ENCODE data around the gene GPX3.
A peak's percentile ranks its signal among the peaks of the same experiment; 100 is the strongest.

GPX3 gene

GRCh38 chr5:151020304-151021110, at the start of gene GPX3:
Gene GPX3, plus strand, starts transcription at chr5:151020591. Its CDS starts 64 bp downstream, at chr5:151020655.
- peak; percentile 67 for TF ChIP-seq L3MBTL2 (conservative IDR thresholded peaks at IDR 0.05)
- no peak for TF ChIP-seq SUZ12 (IDR thresholded peaks at IDR 0.05)
- POLR2A ChIA-PET, result interaction anchor here (1.2 to 1.4 kb wide), 2 partner anchors 9 to 16 kb away, joined by 3 to 4 read pairs; no protein-coding TSS in a partner anchor
- peak; percentile 85 for DNase-seq (ENCODE audit: extremely low spot score)
- CTCF ChIA-PET, result interaction anchor here (0.6 kb wide), 2 partner anchors 18 to 465 kb away, joined by 3 to 4 read pairs; no protein-coding TSS in a partner anchor

DNA sequence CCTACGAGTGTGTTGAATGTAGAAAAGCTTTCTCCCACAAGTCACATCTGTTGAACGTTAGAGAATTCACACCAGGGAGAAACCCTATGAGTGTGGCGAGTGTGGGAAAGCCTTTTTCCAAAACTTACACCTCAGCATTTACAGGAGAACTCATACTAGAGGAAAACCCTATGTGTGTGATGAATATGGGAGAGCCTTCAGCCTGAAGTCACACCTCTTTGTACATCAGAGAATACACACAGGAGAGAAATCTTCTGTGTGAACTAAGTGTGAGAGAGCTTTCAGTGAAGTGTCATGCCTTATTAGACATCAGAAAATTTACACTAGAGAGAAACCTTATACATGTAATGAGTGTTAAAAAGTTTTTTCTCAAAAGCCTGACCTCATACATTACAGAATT, 41.8 kb upstream of the GPX3 start:
- TF ChIP-seq LEF1 (IDR thresholded peaks at IDR 0.05; ENCODE audit: borderline replicate concordance), result no peak
- no peak for TF ChIP-seq FOXA1 (IDR thresholded peaks at IDR 0.05)
- TF ChIP-seq BHLHE40 (IDR thresholded peaks at IDR 0.05; ENCODE audit: borderline replicate concordance), result no peak
- no peak for TF ChIP-seq ELF4 (IDR thresholded peaks at IDR 0.05)
- TF ChIP-seq SUZ12 (IDR thresholded peaks at IDR 0.05), result no peak
- TF ChIP-seq FOXK2 (IDR thresholded peaks at IDR 0.05), result no peak
- TF ChIP-seq ARNT (IDR thresholded peaks at IDR 0.05), result no peak
- TF ChIP-seq CTBP1 (IDR thresholded peaks at IDR 0.05; ENCODE audit: borderline replicate concordance), result no peak
- no peak for TF ChIP-seq L3MBTL2 (conservative IDR thresholded peaks at IDR 0.05)
- no peak for TF ChIP-seq ZNF384 (IDR thresholded peaks at IDR 0.05)
- TF ChIP-seq NFRKB (IDR thresholded peaks at IDR 0.05), result no peak
- TF ChIP-seq SP1 (IDR thresholded peaks at IDR 0.05), result no peak
- no peak for TF ChIP-seq FOXM1 (IDR thresholded peaks at IDR 0.05; ENCODE audit: borderline replicate concordance)
- CTCF ChIA-PET, result no interaction called here
- POLR2A ChIA-PET, result no interaction called here
- no peak for DNase-seq (ENCODE audit: extremely low spot score)

- POLR2A ChIA-PET, result no interaction called here
These were observed 32.6 kb upstream of the GPX3 start for GRCh38 chr5:150987746-150988145.

GRCh38 chr5:150989695-150990094, 30.7 kb upstream of the GPX3 start:
- ChIA-PET POLR2A (no interaction called here), CTCF (interaction anchor here (0.6 kb wide), 1 partner anchor 55 kb away, joined by 3 read pairs; no protein-coding TSS in a partner anchor)
- TF ChIP-seq FOXK2 (IDR thresholded peaks at IDR 0.05) (no peak), ZNF384 (IDR thresholded peaks at IDR 0.05) (no peak)
- DNase-seq (ENCODE audit: extremely low spot score), result no peak

More at GRCh38 chr5:150987746-150988145, 32.6 kb upstream of the GPX3 start:
- CTCF ChIA-PET, result no interaction called here
- TF ChIP-seq ZNF384 (IDR thresholded peaks at IDR 0.05), result no peak
- TF ChIP-seq NFRKB (IDR thresholded peaks at IDR 0.05), result no peak
- TF ChIP-seq HDGF (IDR thresholded peaks at IDR 0.05; ENCODE audit: borderline replicate concordance), result no peak
- TF ChIP-seq FOXA1 (IDR thresholded peaks at IDR 0.05), result no peak
- no peak for TF ChIP-seq TARDBP (IDR thresholded peaks at IDR 0.05)
- TF ChIP-seq FOXK2 (IDR thresholded peaks at IDR 0.05), result no peak
- TF ChIP-seq PKNOX1 (IDR thresholded peaks at IDR 0.05), result no peak
- TF ChIP-seq FOXM1 (IDR thresholded peaks at IDR 0.05; ENCODE audit: borderline replicate concordance), result no peak
- no peak for TF ChIP-seq BHLHE40 (IDR thresholded peaks at IDR 0.05; ENCODE audit: borderline replicate concordance)
- no peak for TF ChIP-seq SUZ12 (IDR thresholded peaks at IDR 0.05)
- no peak for DNase-seq (ENCODE audit: extremely low spot score)

DNA sequence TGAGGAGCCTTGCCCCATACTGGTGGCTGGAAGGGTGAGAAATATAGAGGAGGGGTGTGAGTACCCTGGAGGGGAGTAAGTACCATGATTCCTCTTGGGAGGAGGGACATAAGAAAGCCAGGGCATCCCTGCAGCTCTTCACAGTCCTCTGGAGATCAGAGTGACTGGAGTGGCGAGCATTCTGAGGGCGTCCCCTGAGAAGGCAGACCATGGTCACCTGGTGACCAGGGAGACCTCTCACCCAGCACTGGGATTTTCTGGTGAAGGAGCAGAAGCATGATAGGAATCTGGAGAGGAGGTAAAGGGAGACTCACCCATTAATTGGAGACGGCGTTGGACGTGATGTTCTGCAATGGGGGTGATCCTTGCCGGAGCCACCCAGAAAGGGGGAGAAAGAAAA, 27.7 kb upstream of the GPX3 start:
- no peak for TF ChIP-seq FOXA1 (IDR thresholded peaks at IDR 0.05)
- no peak for TF ChIP-seq BHLHE40 (IDR thresholded peaks at IDR 0.05; ENCODE audit: borderline replicate concordance)
- no peak for TF ChIP-seq HDGF (IDR thresholded peaks at IDR 0.05; ENCODE audit: borderline replicate concordance)
- no peak for TF ChIP-seq NFRKB (IDR thresholded peaks at IDR 0.05)
- no peak for TF ChIP-seq ARNT (IDR thresholded peaks at IDR 0.05)
- no peak for TF ChIP-seq ZNF384 (IDR thresholded peaks at IDR 0.05)
- no peak for TF ChIP-seq CTBP1 (IDR thresholded peaks at IDR 0.05; ENCODE audit: borderline replicate concordance)
- TF ChIP-seq PKNOX1 (IDR thresholded peaks at IDR 0.05), result no peak
- no peak for TF ChIP-seq TARDBP (IDR thresholded peaks at IDR 0.05)
- no peak for TF ChIP-seq ELF4 (IDR thresholded peaks at IDR 0.05)
- no peak for TF ChIP-seq LEF1 (IDR thresholded peaks at IDR 0.05; ENCODE audit: borderline replicate concordance)
- CTCF ChIA-PET, result no interaction called here
- POLR2A ChIA-PET, result no interaction called here
- no peak for DNase-seq (ENCODE audit: extremely low spot score)

DNA sequence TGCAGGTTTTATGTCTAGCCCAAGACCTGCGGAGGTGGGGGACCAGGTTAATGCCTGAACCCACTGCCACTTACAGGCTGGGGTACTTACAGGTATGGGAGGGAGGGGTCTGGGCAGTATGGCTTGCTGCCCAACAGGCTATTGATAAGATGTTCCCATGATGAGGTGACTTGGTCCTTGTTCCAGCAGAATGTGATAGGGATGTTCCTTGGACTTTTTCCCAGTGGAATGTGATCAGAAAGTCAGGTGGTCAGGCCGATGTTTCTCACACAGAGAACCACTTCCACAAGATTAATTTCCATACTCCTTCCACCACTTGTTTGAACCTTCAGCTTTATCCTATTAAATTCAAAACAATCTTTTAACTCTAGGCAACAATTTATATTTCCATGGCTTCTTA, 27.0 kb upstream of the GPX3 start:
- DNase-seq (ENCODE audit: extremely low spot score), result no peak
- CTCF ChIA-PET, result no interaction called here
- POLR2A ChIA-PET, result no interaction called here
- TF ChIP-seq ELF4 (IDR thresholded peaks at IDR 0.05) (no peak), LEF1 (IDR thresholded peaks at IDR 0.05; ENCODE audit: borderline replicate concordance) (no peak), CTBP1 (IDR thresholded peaks at IDR 0.05; ENCODE audit: borderline replicate concordance) (no peak), FOXM1 (IDR thresholded peaks at IDR 0.05; ENCODE audit: borderline replicate concordance) (no peak), SP1 (IDR thresholded peaks at IDR 0.05) (no peak), L3MBTL2 (conservative IDR thresholded peaks at IDR 0.05) (no peak), ARNT (IDR thresholded peaks at IDR 0.05) (no peak)

DNA sequence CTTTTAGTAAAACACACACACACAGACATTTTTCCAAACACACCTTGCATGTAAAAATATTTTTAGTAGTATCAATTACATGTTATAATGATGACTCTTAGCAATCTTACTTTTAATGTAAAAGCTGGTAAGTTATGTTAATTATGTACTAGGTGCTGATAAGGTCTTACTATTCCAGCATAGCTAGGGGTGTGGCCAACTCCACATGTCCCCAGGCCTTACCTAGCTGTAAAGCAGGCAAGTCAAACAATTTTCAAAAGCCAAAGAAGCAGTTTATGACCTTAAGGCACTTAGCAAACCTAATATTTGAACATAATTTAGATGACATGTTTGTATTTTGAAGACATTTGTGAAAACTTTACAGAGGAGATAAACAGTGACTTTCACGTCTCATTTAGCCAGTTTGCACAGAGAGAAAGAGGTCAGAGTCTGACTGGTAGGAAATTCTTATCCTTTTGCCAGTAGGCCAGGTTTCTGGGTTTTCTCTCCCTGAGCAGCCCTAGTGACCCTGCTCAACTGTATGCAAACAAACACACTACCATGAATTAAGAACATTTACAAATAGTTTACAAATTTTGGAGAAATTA, 26.5 kb upstream of the GPX3 start:
- no peak for DNase-seq (ENCODE audit: extremely low spot score)
- CTCF ChIA-PET, result no interaction called here

More for the DNA sequence above, 26.5 kb upstream of the GPX3 start:
- POLR2A ChIA-PET, result no interaction called here
- TF ChIP-seq CTBP1 (IDR thresholded peaks at IDR 0.05; ENCODE audit: borderline replicate concordance) (no peak), LEF1 (IDR thresholded peaks at IDR 0.05; ENCODE audit: borderline replicate concordance) (no peak), L3MBTL2 (conservative IDR thresholded peaks at IDR 0.05) (no peak), ARNT (IDR thresholded peaks at IDR 0.05) (no peak), SUZ12 (IDR thresholded peaks at IDR 0.05) (no peak), ZNF384 (IDR thresholded peaks at IDR 0.05) (no peak), NFRKB (IDR thresholded peaks at IDR 0.05) (no peak)
